ENCODE results near the gene SELENOO.

Gene SELENOO

GRCh38 chr22:50218153-50218995 is 17.6 kb downstream of the SELENOO start:
- DNase-seq: no peak

- no peak for DNase-seq
These were observed 18.4 kb downstream of the SELENOO start for GRCh38 chr22:50218996-50219727.

GRCh38 chr22:50219800-50220602 is 19.2 kb downstream of the SELENOO start:
- no peak for DNase-seq

GRCh38 chr22:50220603-50221409 is 20.0 kb downstream of the SELENOO start:
- DNase-seq: no peak

GRCh38 chr22:50221410-50222300 is 20.8 kb downstream of the SELENOO start:
- no peak for DNase-seq

- no peak for DNase-seq
These were observed 21.7 kb downstream of the SELENOO start for GRCh38 chr22:50222508-50222907.

- no peak for DNase-seq
These were observed 23.3 kb downstream of the SELENOO start for GRCh38 chr22:50224071-50224470.

GRCh38 chr22:50225200-50225969 is 24.6 kb downstream of the SELENOO start:
- no peak for DNase-seq

- DNase-seq: no peak
These were observed 25.5 kb downstream of the SELENOO start for GRCh38 chr22:50226063-50226874.

- no peak for DNase-seq
These were observed 26.0 kb downstream of the SELENOO start for GRCh38 chr22:50226875-50227165.

GRCh38 chr22:50227579-50228215 is 26.9 kb downstream of the SELENOO start:
- DNase-seq: no peak

GRCh38 chr22:50228366-50228765 is 27.6 kb downstream of the SELENOO start:
- DNase-seq: no peak

- DNase-seq: no peak
These were observed 28.6 kb downstream of the SELENOO start for GRCh38 chr22:50229370-50229769.

- no peak for DNase-seq
These were observed 31.8 kb downstream of the SELENOO start for GRCh38 chr22:50232481-50233151.

- DNase-seq: no peak
These were observed 32.4 kb downstream of the SELENOO start for GRCh38 chr22:50233223-50233622.

- no peak for DNase-seq
These were observed 36.1 kb downstream of the SELENOO start for GRCh38 chr22:50236731-50237409.

- no peak for DNase-seq
These were observed 37.9 kb downstream of the SELENOO start for GRCh38 chr22:50238755-50239154.

- DNase-seq: no peak
These were observed 41.7 kb downstream of the SELENOO start for GRCh38 chr22:50242406-50242949.
